ENCODE measurements around the gene ALG12. TPM values are rescaled to one million over a fixed set of nuclear protein-coding genes. Genes with fewer than 3 reads are reported as not detected.

The ALG12 gene
- polyA plus RNA-seq, 1 of the 3 experiments (the other 2 are of a cell fraction), result 9.9 TPM

- CTCF ChIA-PET, result interaction anchor here (1.0 kb wide), 1 partner anchor 39 kb away, joined by 3 read pairs; no protein-coding TSS in a partner anchor
- no peak for DNase-seq
- Histone ChIP-seq H3K9me2 (no peaks in the 10 kb centered on the region), H3K9ac (no peak overlapping the region), H4K20me1 (ENCODE audit: insufficient read depth) (no peaks in the 10 kb centered on the region), H3K27ac (ENCODE audit: low read depth in 2 of 2, low read length in 1 of 2) (no peak overlapping the region), H3K9me3 (no peaks in the 10 kb centered on the region), H2AFZ (ENCODE audit: low read depth) (no peak overlapping the region), H3K4me3 (ENCODE audit: low read depth in 2 of 2, low read length in 1 of 2) (no peak overlapping the region), H3K4me2 (no peak overlapping the region), H3F3A (replicated peaks; ENCODE audit: insufficient read depth) (no peaks in the 10 kb centered on the region), H3K27me3 (ENCODE audit: insufficient read depth) (no peaks in the 10 kb centered on the region), H3K4me1 (ENCODE audit: control insufficient read depth in 1 of 2, insufficient read depth in 2 of 2, low read depth in 1 of 2, low read length in 1 of 2) (peaks cover 0 to 2% of the 10 kb centered on the region in 2 experiments; a peak in 1 of 4 replicates), H3K36me3 (replicated peaks in 1 of 2; ENCODE audit: control insufficient read depth in 1 of 2, insufficient read depth in 2 of 2, low read length in 1 of 2) (peaks cover 3 to 19% of the 10 kb centered on the region in 2 experiments), H3K79me2 (ENCODE audit: insufficient read depth) (0 out of 2 replicates have a peak, but pooled peaks cover 5% of the 10 kb centered on the region)
- POLR2A ChIA-PET, result no interaction called here
- TF ChIP-seq, protein P1, sequence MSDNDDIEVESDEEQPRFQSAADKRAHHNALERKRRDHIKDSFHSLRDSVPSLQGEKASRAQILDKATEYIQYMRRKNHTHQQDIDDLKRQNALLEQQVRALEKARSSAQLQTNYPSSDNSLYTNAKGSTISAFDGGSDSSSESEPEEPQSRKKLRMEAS (IDR thresholded peaks at IDR 0.05; ENCODE audit: low read depth), result no peak
- TF ChIP-seq FOSL2 (IDR thresholded peaks at IDR 0.05; ENCODE audit: borderline replicate concordance, low read depth) (no peak), MXI1 (IDR thresholded peaks at IDR 0.05; ENCODE audit: low read depth, low read length) (no peak), MEF2A (IDR thresholded peaks at IDR 0.05; ENCODE audit: borderline replicate concordance, low read depth) (no peak), TAF1 (IDR thresholded peaks at IDR 0.05; ENCODE audit: borderline replicate concordance, low read depth, low read length) (no peak), FOXM1 (IDR thresholded peaks at IDR 0.05; ENCODE audit: low read depth) (no peak)
- TF ChIP-seq, protein P2, sequence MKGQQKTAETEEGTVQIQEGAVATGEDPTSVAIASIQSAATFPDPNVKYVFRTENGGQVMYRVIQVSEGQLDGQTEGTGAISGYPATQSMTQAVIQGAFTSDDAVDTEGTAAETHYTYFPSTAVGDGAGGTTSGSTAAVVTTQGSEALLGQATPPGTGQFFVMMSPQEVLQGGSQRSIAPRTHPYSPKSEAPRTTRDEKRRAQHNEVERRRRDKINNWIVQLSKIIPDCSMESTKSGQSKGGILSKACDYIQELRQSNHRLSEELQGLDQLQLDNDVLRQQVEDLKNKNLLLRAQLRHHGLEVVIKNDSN (IDR thresholded peaks at IDR 0.05; ENCODE audit: borderline replicate concordance, low read depth), result no peak
- 89% methylated on average over 10 of the region's 14 CpGs for WGBS (ENCODE audit: low lambda C conversion rate)
Measured at GRCh38 chr22:49913026-49913425, 5.2 kb downstream of the ALG12 start.

DNA sequence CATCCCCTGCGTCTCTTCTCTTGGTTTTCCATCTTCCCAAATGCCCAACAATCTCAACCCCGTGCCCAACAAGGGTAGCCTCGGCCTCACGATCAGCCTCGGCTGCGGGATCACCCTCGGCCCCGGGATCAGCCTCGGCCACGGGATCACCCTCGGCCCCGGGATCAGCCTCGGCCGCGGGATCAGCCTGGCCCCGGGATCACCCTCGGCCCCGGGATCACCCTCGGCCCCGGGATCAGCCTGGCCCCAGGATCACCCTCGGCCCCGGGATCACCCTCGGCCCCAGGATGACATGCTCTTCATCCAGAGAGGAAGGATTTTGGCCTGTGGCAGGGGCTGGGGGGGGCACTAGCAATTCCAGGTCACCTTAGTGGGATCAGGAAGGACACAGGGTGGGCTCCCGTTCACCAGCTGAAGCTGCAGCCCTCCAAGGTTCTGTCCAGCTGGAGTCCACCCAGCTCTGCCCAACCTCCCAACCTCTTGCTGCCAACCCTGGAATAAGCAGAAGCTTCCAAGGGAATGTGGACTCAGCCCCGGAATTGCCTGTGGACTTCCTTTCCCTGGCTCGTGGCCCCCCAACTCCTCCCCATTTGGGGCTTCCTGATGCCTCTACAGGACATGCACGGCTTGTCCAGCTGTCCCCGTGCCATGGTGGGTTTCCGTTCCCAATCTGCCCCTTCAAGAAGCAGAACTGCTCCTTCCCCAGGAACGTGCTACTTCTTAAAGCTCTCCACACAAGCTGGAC lies 6.2 kb downstream of the ALG12 start:
- H3K79me2 ChIP-seq (ENCODE audit: insufficient read depth), result peaks cover 5% of the 10 kb centered on the region; the same call in 1 of the 2 replicates
- H3K27ac ChIP-seq (ENCODE audit: low read depth in 2 of 2, low read length in 1 of 2), result no peak overlapping the region
- H3F3A ChIP-seq (replicated peaks; ENCODE audit: insufficient read depth), result no peaks in the 10 kb centered on the region
- no peaks in the 10 kb centered on the region for H3K27me3 ChIP-seq (ENCODE audit: insufficient read depth)
- CTCF ChIA-PET, result interaction anchor here (0.9 kb wide), 1 partner anchor 19 kb away, joined by 3 read pairs; no protein-coding TSS in a partner anchor
- WGBS (ENCODE audit: low lambda C conversion rate), result 95% methylated on average over 23 of the region's 30 CpGs
- no peaks in the 10 kb centered on the region for H3K9me2 ChIP-seq
- no peak for DNase-seq
- no peaks in the 10 kb centered on the region for H3K9me3 ChIP-seq
- peaks cover 3 to 21% of the 10 kb centered on the region in 2 experiments for H3K36me3 ChIP-seq (replicated peaks in 1 of 2; ENCODE audit: control insufficient read depth in 1 of 2, insufficient read depth in 2 of 2, low read length in 1 of 2)
- no peak overlapping the region for H3K9ac ChIP-seq
- peaks cover 0 to 3% of the 10 kb centered on the region in 2 experiments; a peak in 1 of 4 replicates for H3K4me1 ChIP-seq (ENCODE audit: control insufficient read depth in 1 of 2, insufficient read depth in 2 of 2, low read depth in 1 of 2, low read length in 1 of 2)
- POLR2A ChIA-PET, result no interaction called here
- no peak overlapping the region for H3K4me2 ChIP-seq
- H3K4me3 ChIP-seq (ENCODE audit: low read depth in 2 of 2, low read length in 1 of 2), result no peak overlapping the region
- no peaks in the 10 kb centered on the region for H4K20me1 ChIP-seq (ENCODE audit: insufficient read depth)
- no peak overlapping the region for H2AFZ ChIP-seq (ENCODE audit: low read depth)
- TF ChIP-seq, protein P3, sequence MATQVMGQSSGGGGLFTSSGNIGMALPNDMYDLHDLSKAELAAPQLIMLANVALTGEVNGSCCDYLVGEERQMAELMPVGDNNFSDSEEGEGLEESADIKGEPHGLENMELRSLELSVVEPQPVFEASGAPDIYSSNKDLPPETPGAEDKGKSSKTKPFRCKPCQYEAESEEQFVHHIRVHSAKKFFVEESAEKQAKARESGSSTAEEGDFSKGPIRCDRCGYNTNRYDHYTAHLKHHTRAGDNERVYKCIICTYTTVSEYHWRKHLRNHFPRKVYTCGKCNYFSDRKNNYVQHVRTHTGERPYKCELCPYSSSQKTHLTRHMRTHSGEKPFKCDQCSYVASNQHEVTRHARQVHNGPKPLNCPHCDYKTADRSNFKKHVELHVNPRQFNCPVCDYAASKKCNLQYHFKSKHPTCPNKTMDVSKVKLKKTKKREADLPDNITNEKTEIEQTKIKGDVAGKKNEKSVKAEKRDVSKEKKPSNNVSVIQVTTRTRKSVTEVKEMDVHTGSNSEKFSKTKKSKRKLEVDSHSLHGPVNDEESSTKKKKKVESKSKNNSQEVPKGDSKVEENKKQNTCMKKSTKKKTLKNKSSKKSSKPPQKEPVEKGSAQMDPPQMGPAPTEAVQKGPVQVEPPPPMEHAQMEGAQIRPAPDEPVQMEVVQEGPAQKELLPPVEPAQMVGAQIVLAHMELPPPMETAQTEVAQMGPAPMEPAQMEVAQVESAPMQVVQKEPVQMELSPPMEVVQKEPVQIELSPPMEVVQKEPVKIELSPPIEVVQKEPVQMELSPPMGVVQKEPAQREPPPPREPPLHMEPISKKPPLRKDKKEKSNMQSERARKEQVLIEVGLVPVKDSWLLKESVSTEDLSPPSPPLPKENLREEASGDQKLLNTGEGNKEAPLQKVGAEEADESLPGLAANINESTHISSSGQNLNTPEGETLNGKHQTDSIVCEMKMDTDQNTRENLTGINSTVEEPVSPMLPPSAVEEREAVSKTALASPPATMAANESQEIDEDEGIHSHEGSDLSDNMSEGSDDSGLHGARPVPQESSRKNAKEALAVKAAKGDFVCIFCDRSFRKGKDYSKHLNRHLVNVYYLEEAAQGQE (IDR thresholded peaks at IDR 0.05; ENCODE audit: low read depth, low read length), result no peak
- TF ChIP-seq POLR2AphosphoS5 (IDR thresholded peaks at IDR 0.05; ENCODE audit: low read depth, low read length), result no peak
- TF ChIP-seq EZH2phosphoT487 (IDR thresholded peaks at IDR 0.05; ENCODE audit: borderline replicate concordance, low read depth), result no peak
- TF ChIP-seq MXI1 (IDR thresholded peaks at IDR 0.05; ENCODE audit: low read depth, low read length), result no peak
- TF ChIP-seq PBX3 (IDR thresholded peaks at IDR 0.05), result no peak
- TF ChIP-seq FOSL2 (IDR thresholded peaks at IDR 0.05; ENCODE audit: borderline replicate concordance, low read depth), result no peak
- no peak for TF ChIP-seq MEF2A (IDR thresholded peaks at IDR 0.05; ENCODE audit: borderline replicate concordance, low read depth)
- TF ChIP-seq, protein P4, sequence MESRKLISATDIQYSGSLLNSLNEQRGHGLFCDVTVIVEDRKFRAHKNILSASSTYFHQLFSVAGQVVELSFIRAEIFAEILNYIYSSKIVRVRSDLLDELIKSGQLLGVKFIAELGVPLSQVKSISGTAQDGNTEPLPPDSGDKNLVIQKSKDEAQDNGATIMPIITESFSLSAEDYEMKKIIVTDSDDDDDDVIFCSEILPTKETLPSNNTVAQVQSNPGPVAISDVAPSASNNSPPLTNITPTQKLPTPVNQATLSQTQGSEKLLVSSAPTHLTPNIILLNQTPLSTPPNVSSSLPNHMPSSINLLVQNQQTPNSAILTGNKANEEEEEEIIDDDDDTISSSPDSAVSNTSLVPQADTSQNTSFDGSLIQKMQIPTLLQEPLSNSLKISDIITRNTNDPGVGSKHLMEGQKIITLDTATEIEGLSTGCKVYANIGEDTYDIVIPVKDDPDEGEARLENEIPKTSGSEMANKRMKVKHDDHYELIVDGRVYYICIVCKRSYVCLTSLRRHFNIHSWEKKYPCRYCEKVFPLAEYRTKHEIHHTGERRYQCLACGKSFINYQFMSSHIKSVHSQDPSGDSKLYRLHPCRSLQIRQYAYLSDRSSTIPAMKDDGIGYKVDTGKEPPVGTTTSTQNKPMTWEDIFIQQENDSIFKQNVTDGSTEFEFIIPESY (IDR thresholded peaks at IDR 0.05; ENCODE audit: borderline replicate concordance, low read depth), result no peak
- no peak for TF ChIP-seq JUND (IDR thresholded peaks at IDR 0.05)
- TF ChIP-seq, protein P2 (IDR thresholded peaks at IDR 0.05; ENCODE audit: borderline replicate concordance, low read depth), result no peak
- TF ChIP-seq YY1 (IDR thresholded peaks at IDR 0.05; ENCODE audit: low read depth), result no peak
- no peak for TF ChIP-seq RXRA (IDR thresholded peaks at IDR 0.05; ENCODE audit: borderline replicate concordance, low read depth)
- TF ChIP-seq ELF1 (IDR thresholded peaks at IDR 0.05), result no peak
